Natural killer cell (primary cell): ENCODE results near the gene POPDC3. TPM values are rescaled to one million over a fixed set of nuclear protein-coding genes. Genes with fewer than 3 reads are reported as not detected.

Experiments
- ATAC-seq, 3 donors: fragments of 150-1000 bp in 2 of 3; fragments of 200-7000 bp in 1 of 3; cut with Tn5 transposase; 1 replicate in 1 of 3; 2 replicates in 2 of 3; pipeline ENCODE4 v1.10.0; 2021; ENCODE audit warnings: mild to moderate bottlenecking in 2 of 3, moderate library complexity in 2 of 3
- DNase-seq, 2 donors: peaks; one replicate each; pipeline versions ENCODE4 v3.0.0 to v3.0.0-alpha.2; 2013 to 2021; ENCODE audit warnings: mixed read lengths in 1 of 2
- H3K27ac ChIP-seq: one replicate; pipeline ENCODE4 v1.5.1; 2013; ENCODE audit warnings: mild to moderate bottlenecking, low read length
- H3K27me3 ChIP-seq: one replicate; pipeline ENCODE4 v1.6.1; 2013; ENCODE audit warnings: low read length; ENCODE audit not compliant: control insufficient read depth, insufficient read depth
- H3K36me3 ChIP-seq: one replicate; pipeline ENCODE4 v1.6.1; 2013; ENCODE audit warnings: low read length; ENCODE audit not compliant: control insufficient read depth, insufficient read depth
- H3K4me1 ChIP-seq: one replicate; pipeline ENCODE4 v1.6.1; 2013; ENCODE audit warnings: low read length; ENCODE audit not compliant: control insufficient read depth, insufficient read depth
- H3K4me3 ChIP-seq: one replicate; pipeline ENCODE4 v1.5.1; 2013; ENCODE audit warnings: low read length
- H3K9me3 ChIP-seq: one replicate; pipeline ENCODE4 v1.6.1; 2013; ENCODE audit warnings: low read length; ENCODE audit not compliant: control insufficient read depth, insufficient read depth
- H3K27ac Mint-ChIP-seq, 2 donors: one replicate each; pipeline ENCODE4 v1.8.0; 2022; ENCODE audit warnings: mild to moderate bottlenecking in 2 of 2, mixed read lengths in 2 of 2, moderate library complexity in 1 of 2
- H3K27me3 Mint-ChIP-seq, 2 donors: one replicate each; pipeline ENCODE4 v1.8.0; 2022; ENCODE audit warnings: low read depth in 2 of 2, mixed read lengths in 2 of 2
- H3K36me3 Mint-ChIP-seq: one replicate; pipeline ENCODE4 v1.8.0; 2022; ENCODE audit warnings: mixed read lengths
- H3K4me1 Mint-ChIP-seq, 2 donors: one replicate each; pipeline ENCODE4 v1.8.0; 2022; ENCODE audit warnings: mixed read lengths in 2 of 2
- H3K4me3 Mint-ChIP-seq: one replicate; pipeline ENCODE4 v1.8.0; 2022; ENCODE audit warnings: mild to moderate bottlenecking, moderate library complexity, mixed read lengths
- H3K9me3 Mint-ChIP-seq, 2 donors: one replicate each; pipeline ENCODE4 v1.8.0; 2022; ENCODE audit warnings: mixed read lengths in 2 of 2
- WGBS: methylation state at CpG from one replicate; pipeline ENCODE4 v1.1.7; 2013; ENCODE audit warnings: missing lambda C conversion rate; ENCODE audit not compliant: insufficient coverage; 5-methylcytosine and 5-hydroxymethylcytosine counted together
- intact Hi-C: fragments of 100-400 bp; cut with micrococcal nuclease; formaldehyde crosslinking; loops from one replicate; pipeline ENCODE4 v1.14.2; 2022
- total RNA-seq, 4 donors: library from RNA; stranded (reverse); fragments of 120-200 nt in 1 of 4; gene quantifications; one replicate each; pipeline versions ENCODE4 v1.2.3 to v1.2.4, GENCODE V29; 2013 to 2022
- TF ChIP-seq, protein P1 (sequence below): fragments of 200-600 bp; IDR thresholded peaks from one replicate; pipeline ENCODE4 v1.8.0; 2022; ENCODE audit warnings: antibody characterized with exemption

Gene POPDC3
- total RNA-seq, 3 donors from 2014 or later (not counting 1 experiment from before 2014, with no cell fraction given) = not detected

DNA sequence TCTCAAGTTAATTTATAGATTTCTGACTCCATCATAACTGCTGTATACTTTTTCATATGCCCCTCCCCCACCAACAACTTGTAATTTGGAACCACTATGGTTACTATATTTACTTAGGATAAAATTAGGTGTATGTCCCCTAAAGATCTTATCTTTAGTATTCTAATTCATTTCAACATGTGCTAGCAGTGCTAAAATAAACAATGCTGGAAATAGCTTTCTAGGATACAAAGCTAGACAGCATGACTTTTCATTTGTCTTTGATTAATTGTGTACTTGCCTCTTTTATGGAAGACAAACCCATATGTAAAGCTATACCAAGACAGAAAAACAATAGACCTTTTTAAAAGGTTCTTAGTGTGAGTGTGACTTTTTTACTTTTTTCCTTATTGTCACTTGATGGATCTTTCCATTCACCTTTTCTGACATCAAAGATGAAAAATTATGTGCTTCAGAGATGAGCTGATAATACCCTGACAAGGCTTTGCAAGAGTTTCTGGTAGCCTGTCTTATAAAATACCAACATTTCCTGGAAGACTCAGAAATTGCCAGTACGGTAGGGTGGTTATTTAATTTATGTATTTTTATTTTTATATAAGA is 31.2 kb upstream of the POPDC3 start:
- H3K4me3 Mint-ChIP-seq = no peak overlapping the region
- H3K27ac Mint-ChIP-seq = no peak overlapping the region
- Histone ChIP-seq H3K36me3 (no peaks in the 10 kb centered on the region), H3K4me1 (no peaks in the 10 kb centered on the region), H3K27ac (no peak overlapping the region), H3K9me3 (no peaks in the 10 kb centered on the region), H3K4me3 (no peak overlapping the region), H3K27me3 (no peaks in the 10 kb centered on the region)
- no CpG with 5 or more reads among the region's 1 CpG for WGBS
- no peaks in the 10 kb centered on the region for H3K4me1 Mint-ChIP-seq
- H3K36me3 Mint-ChIP-seq = no peaks in the 10 kb centered on the region
- peaks cover 8 to 25% of the 10 kb centered on the region in 2 donors for H3K27me3 Mint-ChIP-seq
- TF ChIP-seq, protein P1, sequence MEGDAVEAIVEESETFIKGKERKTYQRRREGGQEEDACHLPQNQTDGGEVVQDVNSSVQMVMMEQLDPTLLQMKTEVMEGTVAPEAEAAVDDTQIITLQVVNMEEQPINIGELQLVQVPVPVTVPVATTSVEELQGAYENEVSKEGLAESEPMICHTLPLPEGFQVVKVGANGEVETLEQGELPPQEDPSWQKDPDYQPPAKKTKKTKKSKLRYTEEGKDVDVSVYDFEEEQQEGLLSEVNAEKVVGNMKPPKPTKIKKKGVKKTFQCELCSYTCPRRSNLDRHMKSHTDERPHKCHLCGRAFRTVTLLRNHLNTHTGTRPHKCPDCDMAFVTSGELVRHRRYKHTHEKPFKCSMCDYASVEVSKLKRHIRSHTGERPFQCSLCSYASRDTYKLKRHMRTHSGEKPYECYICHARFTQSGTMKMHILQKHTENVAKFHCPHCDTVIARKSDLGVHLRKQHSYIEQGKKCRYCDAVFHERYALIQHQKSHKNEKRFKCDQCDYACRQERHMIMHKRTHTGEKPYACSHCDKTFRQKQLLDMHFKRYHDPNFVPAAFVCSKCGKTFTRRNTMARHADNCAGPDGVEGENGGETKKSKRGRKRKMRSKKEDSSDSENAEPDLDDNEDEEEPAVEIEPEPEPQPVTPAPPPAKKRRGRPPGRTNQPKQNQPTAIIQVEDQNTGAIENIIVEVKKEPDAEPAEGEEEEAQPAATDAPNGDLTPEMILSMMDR = no peak
- DNase-seq (no peak), ATAC-seq (no peak)
- no peaks in the 10 kb centered on the region for H3K9me3 Mint-ChIP-seq
- intact Hi-C loops = no loop called here

GRCh38 chr6:105209950-105210706 is 30.3 kb upstream of the POPDC3 start:
- no peaks in the 10 kb centered on the region for H3K9me3 ChIP-seq
- no peaks in the 10 kb centered on the region for H3K27me3 ChIP-seq
- no peaks in the 10 kb centered on the region for H3K36me3 Mint-ChIP-seq
- no peaks in the 10 kb centered on the region for H3K4me1 ChIP-seq
- H3K36me3 ChIP-seq = no peaks in the 10 kb centered on the region
- H3K9me3 Mint-ChIP-seq = no peaks in the 10 kb centered on the region
- H3K27ac ChIP-seq = no peak overlapping the region
- no peak overlapping the region for H3K4me3 ChIP-seq
- TF ChIP-seq, protein P1 = no peak
- DNase-seq (no peak), ATAC-seq (no peak)
- 79% methylated on average over 5 of the region's 5 CpGs for WGBS
- peaks cover 11 to 25% of the 10 kb centered on the region in 2 donors for H3K27me3 Mint-ChIP-seq
- no peak overlapping the region for H3K27ac Mint-ChIP-seq
- no peak overlapping the region for H3K4me3 Mint-ChIP-seq
- intact Hi-C loops = no loop called here
- H3K4me1 Mint-ChIP-seq = no peaks in the 10 kb centered on the region

DNA sequence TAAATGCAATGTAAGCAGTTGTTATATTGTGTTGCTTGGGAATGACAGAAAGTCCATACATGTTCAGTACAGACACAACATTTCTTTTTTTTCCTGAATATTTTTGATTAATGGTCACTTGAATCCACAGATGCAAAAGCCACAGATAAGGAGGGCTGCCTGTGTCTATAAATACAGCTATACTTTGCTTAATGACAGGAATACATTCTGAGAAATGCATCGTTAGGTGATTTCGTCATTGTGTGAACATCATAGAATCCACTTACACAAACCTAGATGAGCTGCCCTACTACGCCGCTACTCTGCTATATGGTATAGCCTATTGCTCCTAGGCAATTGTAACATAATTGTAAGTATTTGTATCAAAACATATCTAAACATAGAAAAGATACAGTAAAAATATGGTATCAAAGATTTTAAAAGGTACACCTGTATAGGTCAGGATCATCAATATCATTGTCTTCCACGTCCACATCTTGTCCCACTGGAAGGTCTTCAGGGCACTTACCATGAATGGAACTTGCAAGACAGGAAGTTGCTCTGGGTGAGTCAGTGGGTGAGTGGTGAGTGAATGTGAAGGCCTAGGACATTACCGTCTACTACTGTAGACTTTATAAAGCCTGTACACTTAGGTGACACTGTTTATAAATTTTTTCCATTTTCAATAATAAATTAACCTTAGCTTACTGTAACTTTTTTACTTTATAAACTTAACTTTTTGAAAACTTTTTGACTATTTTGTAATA is 27.9 kb upstream of the POPDC3 start:
- Mint-ChIP-seq H3K9me3 (no peaks in the 10 kb centered on the region), H3K36me3 (no peaks in the 10 kb centered on the region), H3K27ac (no peak overlapping the region), H3K4me3 (no peak overlapping the region), H3K27me3 (peaks cover 11 to 32% of the 10 kb centered on the region in 2 donors), H3K4me1 (no peaks in the 10 kb centered on the region)
- intact Hi-C loops = no loop called here
- H3K36me3 ChIP-seq = no peaks in the 10 kb centered on the region
- ATAC-seq (no peak), DNase-seq (no peak)
- H3K27me3 ChIP-seq = no peaks in the 10 kb centered on the region
- TF ChIP-seq, protein P1 = no peak
- no peak overlapping the region for H3K27ac ChIP-seq
- WGBS = 86% methylated on average over 3 of the region's 6 CpGs
- H3K4me1 ChIP-seq = no peaks in the 10 kb centered on the region
- H3K9me3 ChIP-seq = no peaks in the 10 kb centered on the region
- no peak overlapping the region for H3K4me3 ChIP-seq
